ENCODE measurements around the gene CD2BP2. TPM values are rescaled to one million over a fixed set of nuclear protein-coding genes. Genes with fewer than 3 reads are reported as not detected.
A peak's percentile ranks its signal among the peaks of the same experiment; 100 is the strongest.

The CD2BP2 gene
- total and polyA plus RNA-seq, 9 of the 15 experiments (the other 6 are each of a cell fraction or from before 2014, with no cell fraction given), result 3.9 to 51.1 (median 32.8) TPM

- no peaks in the 10 kb centered on the region for H3K9me3 ChIP-seq (replicated peaks; ENCODE audit: control insufficient read depth, insufficient read depth, low read depth, low read length)
- H4K20me1 ChIP-seq (replicated peaks; ENCODE audit: control insufficient read depth, insufficient read depth, low read length), result no peaks in the 10 kb centered on the region
- no peaks in the 10 kb centered on the region for H3K27me3 ChIP-seq (ENCODE audit: control insufficient read depth in 2 of 2, insufficient read depth in 2 of 2, low read length in 2 of 2)
- no peak overlapping the region for H2AFZ ChIP-seq (ENCODE audit: low read depth, low read length)
- TF ChIP-seq POLR2G (IDR thresholded peaks at IDR 0.05; ENCODE audit: low read depth, low read length) (0 out of 2 replicates have a peak, but pooled peaks have one; percentile 12), CHD4 (IDR thresholded peaks at IDR 0.05; ENCODE audit: insufficient read depth, insufficient replicate concordance, low read depth, low read length, poor library complexity, severe bottlenecking) (no peak)
- H3K9me1 ChIP-seq (ENCODE audit: control insufficient read depth, insufficient read depth, low read length), result no peaks in the 10 kb centered on the region
- ChIA-PET CTCF (ENCODE audit: low intra/inter-chr PET ratio) (no interaction called here), POLR2A (interaction anchor here (0.6 to 1.2 kb wide), 3 partner anchors 8 to 33 kb away, joined by 3 to 5 read pairs (median 3); no protein-coding TSS in a partner anchor)
- peaks cover 42% of the 10 kb centered on the region; the same call in 2 of the 3 replicates for H3K36me3 ChIP-seq (ENCODE audit: control insufficient read depth, insufficient read depth, low read length)
- 0 out of 4 replicates have a peak overlapping the region, but pooled peaks of 1 of the 2 experiments have one; percentile 38 for H3K9ac ChIP-seq (ENCODE audit: insufficient read depth in 1 of 2, low read depth in 2 of 2, low read length in 2 of 2)
- 82% methylated on average over 11 of the region's 11 CpGs for WGBS (ENCODE audit: insufficient coverage, low coverage, missing lambda C conversion rate)
- BruUV-seq (replicated peaks), result no TSS peak
- H3K79me2 ChIP-seq (ENCODE audit: control insufficient read depth, insufficient read depth, low read length), result peaks cover 30% of the 10 kb centered on the region
- H3K27ac ChIP-seq (ENCODE audit: extremely low read depth, low read depth, low read length), result no peak overlapping the region
- H3K4me2 ChIP-seq (ENCODE audit: insufficient read depth, low read length), result no peak overlapping the region
- in situ Hi-C loops (cut with MboI) (loop anchor here (25.0 kb wide), 1 partner anchor 890 kb away; the partner anchor contains the start of genes BOLA2, SLX1B and SULT1A4), intact Hi-C loops (cut with micrococcal nuclease) (no loop called here)
- no peak overlapping the region for H3K4me3 ChIP-seq
- ATAC-seq (no peak), DNase-seq (ENCODE audit: extremely low read depth in 1 of 4, low spot score in 3 of 4) (no peak), FAIRE-seq (no peak)
- peaks cover 13 to 36% of the 10 kb centered on the region in 2 experiments; a peak in 4 of 5 replicates for H3K4me1 ChIP-seq (replicated peaks in 1 of 2; ENCODE audit: control insufficient read depth in 2 of 2, insufficient read depth in 2 of 2, low read length in 2 of 2)
Observed at GRCh38 chr16:30351586-30352419, 3.3 kb downstream of the CD2BP2 start.
